Endothelial cell of umbilical vein (primary cell): Measurements from ENCODE around the gene CS.

ENCODE experiments used
- CTCF ChIP-seq, 2 donors: IDR thresholded peaks; 1 replicate in 1 of 2; 2 replicates in 1 of 2; pipeline ENCODE4 v1.5.1; 2011; ENCODE audit warnings: low read length in 2 of 2, mild to moderate bottlenecking in 2 of 2, moderate library complexity in 2 of 2, control low read depth in 1 of 2, inconsistent platforms in 1 of 2, low read depth in 1 of 2; ENCODE audit not compliant: insufficient read depth in 1 of 2; ENCODE audit errors: extremely low read depth in 1 of 2
- EZH2 ChIP-seq: IDR thresholded peaks from 2 replicates; pipeline ENCODE4 v1.6.1; 2012; ENCODE audit warnings: borderline replicate concordance, low read depth, mild to moderate bottlenecking, moderate library complexity, low read length, inconsistent platforms; ENCODE audit not compliant: severe bottlenecking
- FOS ChIP-seq: IDR thresholded peaks from 2 replicates; pipeline ENCODE4 v1.6.1; 2011; ENCODE audit warnings: mild to moderate bottlenecking, low read length, moderate library complexity, borderline replicate concordance; ENCODE audit not compliant: insufficient read depth
- GATA2 ChIP-seq: IDR thresholded peaks from 2 replicates; pipeline ENCODE4 v1.7.0; 2011; ENCODE audit warnings: low read depth, mild to moderate bottlenecking, moderate library complexity, mixed read lengths, low read length; ENCODE audit not compliant: insufficient read length, insufficient read depth
- JUN ChIP-seq: IDR thresholded peaks from 2 replicates; pipeline ENCODE4 v1.6.1; 2011; ENCODE audit warnings: borderline replicate concordance, low read depth; ENCODE audit not compliant: insufficient read length, insufficient read depth
- MAX ChIP-seq: IDR thresholded peaks from 2 replicates; pipeline ENCODE4 v1.6.1; 2011; ENCODE audit not compliant: insufficient read depth, insufficient read length
- MYC ChIP-seq: IDR thresholded peaks from one replicate; pipeline ENCODE4 v1.6.1; 2011; ENCODE audit warnings: mild to moderate bottlenecking, low read depth, low read length
- POLR2A ChIP-seq: IDR thresholded peaks from 2 replicates; pipeline ENCODE4 v1.6.1; 2012; ENCODE audit warnings: low read depth, mild to moderate bottlenecking, control low read depth, low read length
- POLR2AphosphoS5 ChIP-seq: IDR thresholded peaks from 2 replicates; pipeline ENCODE4 v1.6.1; 2012; ENCODE audit warnings: low read depth, mild to moderate bottlenecking, control low read depth, low read length, moderate library complexity; ENCODE audit not compliant: insufficient read depth

- TF ChIP-seq POLR2A = no peak
- TF ChIP-seq CTCF (IDR thresholded peaks at IDR 0.05; ENCODE audit: extremely low read depth in 1 of 2, insufficient read depth in 1 of 2, low read depth in 1 of 2, low read length in 2 of 2) = no peak
- no peak for TF ChIP-seq GATA2
- TF ChIP-seq EZH2 = no peak
- TF ChIP-seq POLR2AphosphoS5 = no peak
- TF ChIP-seq MYC = no peak
- no peak for TF ChIP-seq MAX
- TF ChIP-seq FOS = no peak
- no peak for TF ChIP-seq JUN
Measured at GRCh38 chr12:56337753-56338251, 37.7 kb upstream of the CS start.
